HEK293T (cell line): ENCODE measurements around the gene GRID1.

ENCODE experiments used
- CTCF ChIA-PET: fragments of 350-600 bp; formaldehyde crosslinking; extraction: SDS; loops from one replicate; lab custom pipeline; 2021; ENCODE audit warnings: antibody characterized with exemption, inconsistent platforms; lab: Yijun Ruan, JAX
- POLR2A ChIA-PET: fragments of 350-600 bp; formaldehyde crosslinking; extraction: SDS; loops from one replicate; lab custom pipeline; 2020; ENCODE audit warnings: antibody characterized with exemption, inconsistent platforms; lab: Yijun Ruan, JAX
- DNase-seq: peaks from one replicate; pipeline ENCODE4 v3.0.0; 2012; ENCODE audit warnings: mixed read lengths; ENCODE audit errors: extremely low spot score
- ARNT ChIP-seq: fragments of 450-650 bp; IDR thresholded peaks from 2 replicates; pipeline ENCODE4 v1.6.1; 2017; ENCODE audit warnings: mild to moderate bottlenecking
- BHLHE40 ChIP-seq: fragments of 450-650 bp; IDR thresholded peaks from 2 replicates; pipeline ENCODE4 v1.6.1; 2016; ENCODE audit warnings: mild to moderate bottlenecking, moderate library complexity, borderline replicate concordance
- CTBP1 ChIP-seq: fragments of 450-650 bp; IDR thresholded peaks from 2 replicates; pipeline ENCODE4 v1.6.1; 2016; ENCODE audit warnings: borderline replicate concordance
- ELF4 ChIP-seq: fragments of 450-650 bp; IDR thresholded peaks from 2 replicates; pipeline ENCODE4 v1.6.1; 2017; ENCODE audit warnings: antibody characterized with exemption
- FOXA1 ChIP-seq: fragments of 450-650 bp; IDR thresholded peaks from 2 replicates; pipeline ENCODE4 v1.6.1; 2016; ENCODE audit warnings: mild to moderate bottlenecking
- FOXK2 ChIP-seq: fragments of 450-650 bp; IDR thresholded peaks from 2 replicates; pipeline ENCODE4 v1.6.1; 2016; ENCODE audit warnings: mild to moderate bottlenecking
- FOXM1 ChIP-seq: fragments of 450-650 bp; IDR thresholded peaks from 2 replicates; pipeline ENCODE4 v1.6.1; 2017; ENCODE audit warnings: mild to moderate bottlenecking, borderline replicate concordance
- HDGF ChIP-seq: fragments of 450-650 bp; IDR thresholded peaks from 2 replicates; pipeline ENCODE4 v1.6.1; 2017; ENCODE audit warnings: antibody characterized with exemption, borderline replicate concordance
- L3MBTL2 ChIP-seq: fragments of 450-650 bp; conservative IDR thresholded peaks from 2 replicates; pipeline ENCODE4 v1.6.1; 2016; ENCODE audit warnings: mild to moderate bottlenecking
- LEF1 ChIP-seq: fragments of 450-650 bp; IDR thresholded peaks from 2 replicates; pipeline ENCODE4 v1.6.1; 2017; ENCODE audit warnings: mild to moderate bottlenecking, borderline replicate concordance
- NFRKB ChIP-seq: fragments of 450-650 bp; IDR thresholded peaks from 2 replicates; pipeline ENCODE4 v1.6.1; 2016; ENCODE audit warnings: mild to moderate bottlenecking, moderate library complexity
- PKNOX1 ChIP-seq: fragments of 450-650 bp; IDR thresholded peaks from 2 replicates; pipeline ENCODE4 v1.6.1; 2016
- SP1 ChIP-seq: fragments of 450-650 bp; IDR thresholded peaks from 2 replicates; pipeline ENCODE4 v1.6.1; 2017
- SUZ12 ChIP-seq: fragments of 450-650 bp; IDR thresholded peaks from 2 replicates; pipeline ENCODE4 v1.6.1; 2016; ENCODE audit warnings: mild to moderate bottlenecking
- TARDBP ChIP-seq: fragments of 450-650 bp; IDR thresholded peaks from 2 replicates; pipeline ENCODE4 v1.6.1; 2016
- ZNF384 ChIP-seq: fragments of 450-650 bp; IDR thresholded peaks from 2 replicates; pipeline ENCODE4 v1.6.1; 2016

GRID1 gene

GRCh38 chr10:85603151-85603940 is 763.2 kb downstream of the GRID1 start:
- TF ChIP-seq ZNF384 (no peak), ARNT (no peak)
- DNase-seq, result no peak
- ChIA-PET POLR2A (no interaction called here), CTCF (no interaction called here)

- POLR2A ChIA-PET, result no interaction called here
Observed at GRCh38 chr10:85602713-85603112, 763.9 kb downstream of the GRID1 start.

GRCh38 chr10:85602306-85602705 is 764.3 kb downstream of the GRID1 start:
- no peak for DNase-seq
- TF ChIP-seq TARDBP (no peak), HDGF (no peak), L3MBTL2 (no peak), ARNT (no peak), FOXA1 (no peak), SP1 (no peak), ELF4 (no peak), LEF1 (no peak), BHLHE40 (no peak), PKNOX1 (no peak)
- ChIA-PET CTCF (no interaction called here), POLR2A (no interaction called here)

More at GRCh38 chr10:85602713-85603112, 763.9 kb downstream of the GRID1 start:
- CTCF ChIA-PET, result no interaction called here
- no peak for DNase-seq
- TF ChIP-seq SP1 (no peak), ELF4 (no peak), L3MBTL2 (no peak), ARNT (no peak), BHLHE40 (no peak), FOXM1 (no peak), FOXA1 (no peak), HDGF (no peak)

GRCh38 chr10:85601526-85601925 is 765.1 kb downstream of the GRID1 start:
- ChIA-PET POLR2A (no interaction called here), CTCF (no interaction called here)
- TF ChIP-seq TARDBP (no peak), SP1 (no peak), BHLHE40 (no peak), LEF1 (no peak), NFRKB (no peak), SUZ12 (no peak), ZNF384 (no peak), L3MBTL2 (no peak), FOXA1 (no peak), PKNOX1 (no peak), ARNT (no peak), FOXM1 (no peak), HDGF (no peak), CTBP1 (no peak), ELF4 (no peak), FOXK2 (no peak)
- no peak for DNase-seq

GRCh38 chr10:85600744-85601081 is 765.9 kb downstream of the GRID1 start:
- ChIA-PET POLR2A (no interaction called here), CTCF (no interaction called here)
- DNase-seq, result no peak
- TF ChIP-seq BHLHE40 (no peak), LEF1 (no peak), CTBP1 (no peak), HDGF (no peak), FOXK2 (no peak), TARDBP (no peak), PKNOX1 (no peak), ELF4 (no peak), FOXA1 (no peak), L3MBTL2 (no peak), FOXM1 (no peak), ARNT (no peak), NFRKB (no peak), SP1 (no peak)

- TF ChIP-seq FOXA1, result no peak
- no peak for TF ChIP-seq ZNF384
- TF ChIP-seq SUZ12, result no peak
- TF ChIP-seq PKNOX1, result no peak
- TF ChIP-seq LEF1, result no peak
- TF ChIP-seq CTBP1, result no peak
- no peak for TF ChIP-seq NFRKB
- TF ChIP-seq ARNT, result no peak
- no peak for TF ChIP-seq TARDBP
- no peak for TF ChIP-seq FOXM1
- TF ChIP-seq SP1, result no peak
- DNase-seq, result no peak
- ChIA-PET CTCF (no interaction called here), POLR2A (no interaction called here)
Observed at GRCh38 chr10:85600026-85600743, 766.4 kb downstream of the GRID1 start.
